Kidney tubule cell (primary cell): ENCODE results near the gene SLC6A17.
A peak's percentile ranks its signal among the peaks of the same experiment; 100 is the strongest.

Experiments used
- DNase-seq: peaks from one replicate; pipeline ENCODE4 v3.0.0-alpha.2; 2018; ENCODE audit warnings: low spot score

SLC6A17 gene

DNA sequence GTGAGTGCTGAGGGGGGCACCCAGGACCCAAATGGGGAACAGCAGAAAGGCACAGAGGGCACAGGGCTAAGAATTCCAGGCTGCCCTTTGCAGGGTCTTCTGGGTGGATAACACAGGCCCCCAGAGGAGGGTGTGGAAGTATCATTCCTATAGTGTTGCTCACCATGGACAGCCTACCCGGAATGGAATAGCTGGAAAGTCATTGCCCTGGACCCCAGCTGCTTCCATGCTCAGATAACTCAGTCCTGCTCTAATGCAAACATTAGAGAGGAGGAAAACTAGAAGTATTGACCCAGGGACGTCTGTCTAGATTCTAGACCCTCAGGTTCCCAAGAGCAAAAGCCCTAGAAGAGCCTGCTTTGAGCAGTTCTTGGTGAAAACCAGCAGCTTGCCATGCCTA is 24.7 kb downstream of the SLC6A17 start:
- DNase-seq, result no peak

DNA sequence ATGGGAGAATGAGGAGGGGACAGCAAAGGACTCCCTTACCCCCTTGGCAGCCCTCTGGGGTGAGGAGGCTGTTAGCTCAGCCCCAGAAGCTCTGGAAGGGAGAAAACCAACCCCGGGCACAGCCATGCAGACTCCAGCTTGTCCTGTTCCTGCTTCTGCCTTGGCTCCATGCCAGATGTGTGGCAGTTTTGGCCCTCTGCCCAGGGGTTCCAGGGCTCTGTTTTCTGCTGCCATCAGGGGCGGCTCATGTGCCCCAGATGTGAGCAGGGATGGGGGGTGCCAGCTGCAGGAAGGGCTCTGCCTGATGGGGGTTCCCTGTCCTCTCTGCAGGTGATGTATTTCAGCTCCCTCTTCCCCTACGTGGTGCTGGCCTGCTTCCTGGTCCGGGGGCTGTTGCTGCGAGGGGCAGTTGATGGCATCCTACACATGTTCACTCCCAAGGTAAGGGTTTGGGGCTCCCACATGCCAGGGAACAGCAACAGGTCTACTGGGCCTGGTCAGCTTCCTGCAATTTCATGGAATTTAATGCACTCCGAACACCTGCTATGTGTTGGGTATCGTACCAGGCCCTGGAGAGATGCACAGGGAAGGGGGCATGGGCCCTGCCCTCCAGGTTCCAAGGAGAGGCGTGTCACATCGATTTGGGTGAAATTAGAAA is 26.1 kb downstream of the SLC6A17 start:
- peak; percentile 28 for DNase-seq

DNA sequence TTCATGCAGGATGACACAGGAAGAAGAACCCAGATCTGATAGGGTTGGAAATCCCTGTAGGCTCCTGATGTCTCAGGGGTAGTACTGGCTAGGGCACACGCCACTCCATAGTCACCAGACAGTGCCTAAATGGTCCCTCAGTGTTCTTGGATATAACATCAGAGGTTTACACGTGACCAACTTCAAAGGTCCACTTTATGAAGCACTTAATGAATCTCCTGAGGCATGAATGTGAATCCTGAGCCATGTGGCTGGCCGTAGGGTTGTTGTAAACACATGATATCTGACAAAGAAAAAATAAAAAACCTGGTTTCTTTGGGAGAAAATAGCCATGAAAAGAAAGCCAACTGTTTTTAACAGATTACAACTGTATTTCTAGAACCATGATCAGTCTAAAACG is 27.5 kb downstream of the SLC6A17 start:
- DNase-seq, result no peak

DNA sequence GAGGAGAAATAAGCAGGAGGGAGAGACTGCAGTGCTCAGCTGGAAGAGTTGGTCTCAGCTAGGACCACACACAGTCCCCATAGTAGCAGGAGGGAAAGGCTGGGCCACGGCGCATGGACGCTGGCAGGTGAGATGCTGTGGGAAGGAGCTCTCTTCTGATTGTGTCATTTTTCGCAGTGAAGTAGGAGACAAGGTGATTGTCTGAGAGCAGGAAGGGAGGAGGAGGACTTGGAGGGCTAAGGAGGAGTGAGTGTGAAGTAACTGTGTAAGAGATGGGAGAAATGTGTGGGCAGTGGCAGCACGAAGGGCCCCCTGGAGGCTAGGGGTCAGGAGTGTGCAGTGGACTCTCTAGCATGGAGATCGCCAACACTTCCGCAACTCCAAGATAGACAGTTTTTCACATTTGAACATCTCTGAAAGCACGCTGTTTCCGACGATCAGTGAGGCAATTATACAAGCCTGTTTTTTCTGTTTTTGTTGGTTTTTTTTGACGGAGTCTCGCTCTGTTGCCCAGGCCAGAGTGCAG is 33.4 kb downstream of the SLC6A17 start:
- no peak for DNase-seq

DNA sequence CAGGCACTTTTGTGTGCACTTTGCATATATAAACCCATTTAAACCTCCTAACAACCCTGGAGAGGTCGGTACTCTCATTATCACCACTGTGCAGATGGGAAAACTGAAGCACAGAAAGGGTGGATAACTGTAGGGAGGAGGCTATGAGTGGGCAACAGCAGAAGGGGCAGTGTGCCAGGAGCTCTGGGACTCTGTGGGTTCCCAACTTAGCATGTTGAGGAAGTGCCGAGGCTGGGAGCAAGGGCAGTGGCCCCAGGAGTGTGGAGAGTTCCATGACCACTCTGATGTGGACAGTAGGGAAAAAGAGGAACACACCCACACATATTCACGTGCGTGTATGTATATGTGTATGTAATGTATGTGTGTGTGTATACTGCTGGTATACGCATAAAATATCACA is 34.2 kb downstream of the SLC6A17 start:
- DNase-seq, result no peak

DNA sequence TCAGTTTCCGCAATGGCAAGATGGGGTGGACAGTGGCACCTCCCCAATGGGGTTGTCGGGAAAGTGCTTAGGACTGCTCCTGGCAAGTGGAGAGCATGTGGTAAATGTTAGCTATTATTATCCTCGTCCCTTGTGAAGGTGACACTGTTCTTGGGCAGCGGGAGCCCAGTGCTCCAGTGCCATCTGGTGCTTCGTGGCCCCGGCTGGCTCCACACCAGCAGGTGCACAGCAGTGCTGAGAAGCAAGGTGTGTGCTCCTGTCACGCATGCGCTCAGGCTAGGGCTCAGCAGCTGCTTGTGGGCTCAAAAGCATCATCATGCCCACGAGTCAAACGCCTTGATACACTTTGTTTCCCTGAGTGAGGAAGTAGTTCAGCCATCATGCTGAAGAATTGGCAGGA is 34.9 kb downstream of the SLC6A17 start:
- no peak for DNase-seq

DNA sequence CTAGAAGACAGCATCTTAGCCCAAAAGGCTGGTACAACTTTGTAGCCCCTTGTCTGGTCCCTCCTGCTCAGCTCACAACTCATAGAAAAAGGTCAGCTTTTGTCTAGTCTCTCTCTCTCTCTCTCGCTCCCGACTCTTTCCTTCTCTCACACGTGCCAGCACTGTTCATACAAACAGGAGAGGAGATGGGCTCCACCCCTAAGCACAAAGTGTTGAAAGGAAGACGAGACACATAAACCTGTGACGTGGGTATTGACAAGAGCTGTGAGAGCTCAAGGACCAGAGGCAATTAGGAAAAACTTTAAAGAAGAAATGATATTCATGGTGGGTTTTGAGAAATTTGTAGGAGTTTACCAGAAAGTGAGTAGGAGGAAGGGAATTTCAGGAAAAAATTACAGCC is 36.3 kb downstream of the SLC6A17 start:
- no peak for DNase-seq

DNA sequence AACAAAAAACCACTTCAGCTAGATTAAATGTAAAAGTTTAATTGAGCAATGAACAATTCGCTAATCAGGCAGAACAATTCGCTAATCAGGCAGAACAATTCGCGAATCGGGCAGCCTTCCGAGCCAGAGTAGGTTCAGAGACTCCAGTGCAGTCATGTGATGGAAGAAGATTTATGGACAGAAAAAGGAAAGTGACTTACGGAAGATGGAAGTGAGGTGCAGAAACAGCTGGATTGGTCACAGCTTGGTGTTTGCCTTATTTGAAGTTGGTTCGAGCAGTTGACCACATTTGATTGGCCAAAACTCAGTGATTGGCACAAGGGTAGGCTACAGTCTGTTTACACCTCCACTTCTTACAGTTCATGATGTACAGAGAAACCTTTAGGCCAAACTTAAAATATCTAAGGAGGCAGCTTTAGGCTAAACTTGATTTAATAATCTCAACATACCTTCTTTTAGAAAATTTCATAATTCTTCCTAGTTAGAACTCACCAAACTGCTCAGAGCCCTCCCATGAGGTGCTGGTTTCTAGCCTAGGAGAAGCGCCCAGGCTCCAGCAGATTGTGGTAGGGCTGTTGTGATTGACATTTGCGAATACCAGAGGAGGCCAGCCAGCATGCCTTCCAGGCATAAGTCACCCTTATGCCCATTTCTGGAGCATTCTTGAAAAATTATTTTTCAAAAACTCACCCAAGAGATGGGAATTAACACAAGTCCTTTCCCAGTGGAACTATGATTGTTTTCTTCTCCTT is 37.0 kb downstream of the SLC6A17 start:
- no peak for DNase-seq

DNA sequence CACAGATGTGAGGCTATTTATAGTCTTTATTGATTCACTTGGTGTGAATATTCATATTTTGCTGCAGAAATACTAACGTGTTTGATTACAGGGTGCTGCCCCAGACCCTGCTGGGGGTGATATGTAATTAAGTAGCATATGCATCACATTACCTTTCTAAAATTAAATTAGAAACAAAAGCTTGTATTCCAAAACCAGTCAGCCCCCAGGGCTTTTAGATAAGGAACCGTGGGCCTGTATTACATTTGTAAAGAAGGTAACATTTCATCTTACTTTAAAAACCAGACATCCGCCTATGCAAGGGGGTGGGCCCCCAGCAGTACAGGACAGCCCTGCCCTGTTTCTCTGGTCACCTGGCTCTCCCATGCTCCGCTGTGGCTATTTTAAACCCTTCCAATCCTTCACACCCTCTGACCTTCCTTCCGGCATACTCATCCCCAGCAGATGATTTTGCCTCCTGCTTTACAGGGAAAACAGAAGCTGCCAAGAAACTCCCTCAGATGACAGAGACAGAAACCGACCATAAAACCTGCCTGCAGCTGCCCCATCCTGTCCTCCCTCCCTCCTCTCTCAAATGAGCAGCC is 37.8 kb downstream of the SLC6A17 start:
- DNase-seq, result no peak

DNA sequence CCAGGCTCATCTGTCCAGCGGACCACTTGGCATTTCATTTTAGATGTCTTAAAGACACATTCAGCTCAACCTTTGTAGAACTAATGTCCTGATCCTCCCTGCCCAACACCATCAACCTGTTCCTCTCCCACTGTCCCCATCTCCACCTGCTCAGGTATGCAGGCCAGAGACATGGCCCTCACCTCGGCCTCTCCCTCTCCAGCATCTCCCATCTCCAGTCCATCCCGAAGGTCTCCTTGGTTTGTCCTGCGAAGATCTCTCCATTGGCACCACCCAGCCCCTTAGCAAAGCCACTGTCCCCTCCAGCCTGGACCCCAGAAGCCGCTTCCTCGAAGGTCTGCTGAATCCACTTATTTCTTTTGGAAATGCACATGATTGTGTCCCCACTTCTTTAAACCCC is 38.9 kb downstream of the SLC6A17 start:
- no peak for DNase-seq

DNA sequence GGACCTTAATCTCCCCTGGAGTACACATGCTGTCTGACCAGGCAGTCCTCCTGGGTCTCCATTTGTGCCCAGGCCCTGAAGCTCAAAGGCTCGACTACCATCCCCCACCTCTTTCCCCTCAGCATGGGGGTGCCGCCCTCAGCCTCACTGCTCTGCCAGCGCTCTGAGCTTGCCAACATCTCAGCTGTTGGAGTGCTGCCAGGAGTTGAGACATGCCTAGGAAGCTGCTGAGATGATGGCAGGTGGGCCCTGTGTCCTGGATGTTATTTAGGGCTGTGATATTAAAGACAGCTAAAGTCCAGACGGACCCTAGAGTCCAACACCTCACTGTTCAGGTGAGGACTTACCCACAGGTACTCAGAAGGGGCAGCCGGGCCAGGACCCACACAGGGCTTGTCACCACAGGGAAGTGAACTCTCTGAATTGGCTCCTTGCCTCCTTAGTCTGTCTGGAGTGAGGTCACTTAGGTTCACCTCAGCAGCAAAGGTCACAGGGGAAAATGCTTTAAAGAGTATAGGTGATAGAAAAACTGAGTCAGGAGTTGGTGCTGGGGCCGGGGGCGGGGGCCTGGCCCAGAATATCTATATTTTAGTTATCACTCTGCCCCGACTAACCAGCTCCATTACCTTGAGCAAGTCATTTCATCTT is 40.1 kb downstream of the SLC6A17 start:
- peak; percentile 30 for DNase-seq

DNA sequence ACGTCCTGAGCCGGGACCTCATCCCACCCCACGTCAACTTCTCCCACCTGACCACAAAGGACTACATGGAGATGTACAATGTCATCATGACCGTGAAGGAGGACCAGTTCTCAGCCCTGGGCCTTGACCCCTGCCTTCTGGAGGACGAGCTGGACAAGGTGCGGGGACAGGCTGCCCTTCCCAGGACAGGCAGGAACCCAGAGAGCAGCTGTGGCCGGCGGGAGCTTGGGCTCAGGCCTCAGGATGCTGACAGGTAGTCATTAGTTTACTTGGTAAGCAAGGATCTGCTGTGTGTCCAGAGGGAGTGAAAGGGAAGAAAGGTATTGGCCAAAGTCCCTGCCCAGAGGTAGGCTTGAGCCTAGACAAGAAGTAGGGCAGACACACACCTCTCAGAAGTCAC is 42.2 kb downstream of the SLC6A17 start:
- DNase-seq, result no peak

DNA sequence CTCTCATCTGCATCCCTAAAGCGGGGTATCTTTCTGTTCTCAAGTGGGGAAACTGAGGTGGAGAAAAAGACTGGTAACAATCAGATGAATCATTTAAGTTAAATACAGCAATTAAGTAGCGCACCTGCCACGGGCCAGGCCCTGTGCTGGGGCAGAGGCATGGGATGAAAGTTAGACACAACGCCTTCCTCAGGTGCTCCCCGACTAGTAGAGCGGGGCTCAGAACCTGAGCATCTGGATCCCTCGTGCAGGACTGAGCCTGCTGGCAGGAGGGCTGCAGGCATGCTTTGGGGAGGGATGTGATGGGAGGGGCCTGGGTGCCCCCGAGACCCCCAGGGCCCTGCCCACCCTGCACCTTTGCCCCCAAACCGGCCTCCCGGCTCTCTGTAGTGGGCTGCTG is 44.9 kb downstream of the SLC6A17 start:
- no peak for DNase-seq

DNA sequence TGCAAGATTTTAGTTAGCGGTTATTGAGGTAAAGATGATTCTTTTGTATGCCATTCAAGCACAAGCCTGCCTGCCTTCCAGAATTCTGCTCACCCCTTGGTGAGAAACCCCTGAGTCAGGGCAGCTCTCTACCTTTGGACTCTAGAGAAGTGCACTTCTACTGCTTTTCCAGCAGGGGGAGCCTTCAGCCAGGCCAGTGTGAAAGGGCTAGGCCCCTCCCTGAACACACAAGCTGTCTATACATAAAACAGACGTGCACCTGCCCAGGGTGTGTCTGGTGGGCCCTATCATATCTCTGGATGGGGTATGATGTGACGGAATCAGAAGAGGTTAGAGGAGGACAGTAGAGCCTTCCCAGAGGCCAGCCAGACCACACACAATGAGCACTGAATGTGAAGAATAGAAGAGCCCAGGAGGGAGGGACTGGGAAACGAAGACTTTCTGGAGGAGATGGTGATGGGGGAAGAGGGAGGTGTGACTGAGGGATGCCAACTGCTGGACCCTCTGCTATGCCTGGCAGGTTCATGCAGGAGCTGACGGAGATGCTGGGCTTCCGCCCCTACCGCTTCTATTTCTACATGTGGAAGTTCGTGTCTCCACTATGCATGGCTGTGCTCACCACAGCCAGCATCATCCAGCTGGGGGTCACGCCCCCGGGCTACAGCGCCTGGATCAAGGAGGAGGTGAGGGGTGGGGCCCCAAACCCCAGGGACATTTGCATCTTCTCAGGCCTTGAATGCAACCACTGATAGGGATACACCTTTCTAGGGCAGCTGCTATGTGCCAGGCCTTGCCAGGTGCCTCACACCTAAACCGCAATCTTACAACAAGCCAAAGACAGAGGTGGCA is 46.8 kb downstream of the SLC6A17 start:
- peak; percentile 62 for DNase-seq

DNA sequence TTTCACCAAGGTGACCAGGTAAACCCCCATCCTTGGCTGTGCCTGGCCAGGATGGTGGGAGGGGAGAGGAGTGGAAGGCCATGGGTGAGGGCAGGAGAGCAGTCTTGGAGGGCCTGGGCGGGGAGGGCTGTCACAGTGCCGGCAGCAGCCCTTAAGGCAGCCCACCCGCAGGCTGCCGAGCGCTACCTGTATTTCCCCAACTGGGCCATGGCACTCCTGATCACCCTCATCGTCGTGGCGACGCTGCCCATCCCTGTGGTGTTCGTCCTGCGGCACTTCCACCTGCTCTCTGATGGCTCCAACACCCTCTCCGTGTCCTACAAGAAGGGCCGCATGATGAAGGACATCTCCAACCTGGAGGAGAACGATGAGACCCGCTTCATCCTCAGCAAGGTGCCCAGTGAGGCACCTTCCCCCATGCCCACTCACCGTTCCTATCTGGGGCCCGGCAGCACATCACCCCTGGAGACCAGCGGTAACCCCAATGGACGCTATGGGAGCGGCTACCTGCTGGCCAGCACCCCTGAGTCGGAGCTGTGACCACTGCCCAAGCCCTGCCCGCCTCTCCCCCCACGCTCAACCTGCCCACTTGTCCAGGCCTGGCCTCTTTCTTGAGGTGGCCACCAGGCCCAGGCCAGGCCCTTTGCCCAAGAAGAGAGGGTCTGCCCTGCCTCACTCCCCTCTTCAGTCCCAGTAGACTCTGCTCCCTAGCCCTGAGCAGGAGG is 47.8 kb downstream of the SLC6A17 start:
- no peak for DNase-seq

DNA sequence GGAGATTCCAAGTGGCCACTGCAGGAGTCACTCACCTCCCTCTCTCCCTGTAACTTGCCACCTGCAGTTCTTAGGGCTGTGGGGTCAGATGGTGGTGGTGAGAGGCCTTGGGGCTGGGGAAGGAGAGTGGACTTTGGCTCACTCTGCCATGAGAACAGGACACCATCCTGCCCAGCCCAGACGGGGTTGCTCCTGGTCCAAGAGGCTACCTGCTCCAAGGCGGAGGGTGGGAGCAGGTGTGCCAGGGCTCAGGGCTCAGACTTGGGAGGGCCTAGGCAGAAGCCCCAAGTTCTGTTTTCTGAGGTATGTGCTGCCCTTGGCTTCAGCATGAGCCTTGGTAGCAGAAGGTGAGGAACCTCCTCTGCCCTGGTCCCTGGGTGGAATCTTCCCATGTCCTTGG is 48.5 kb downstream of the SLC6A17 start:
- DNase-seq, result no peak

DNA sequence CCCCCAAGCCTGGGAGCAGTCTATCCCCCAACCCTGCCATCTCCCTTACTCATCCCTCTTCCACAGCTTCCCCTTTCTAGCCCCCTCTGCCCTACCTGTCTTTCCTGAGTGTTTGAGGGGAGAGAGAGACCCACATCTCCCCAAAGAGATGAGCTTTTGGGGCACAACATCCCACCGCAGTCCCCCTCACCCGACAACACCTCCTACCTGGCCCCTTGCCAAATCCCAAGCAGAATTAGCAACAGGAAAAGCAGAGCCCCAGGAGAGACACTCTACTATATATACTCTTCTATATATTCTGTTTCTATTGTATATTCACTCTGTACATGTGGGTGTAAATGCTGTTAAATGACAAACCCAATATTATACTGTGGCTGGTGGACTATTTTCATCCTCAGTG is 49.9 kb downstream of the SLC6A17 start:
- no peak for DNase-seq

DNA sequence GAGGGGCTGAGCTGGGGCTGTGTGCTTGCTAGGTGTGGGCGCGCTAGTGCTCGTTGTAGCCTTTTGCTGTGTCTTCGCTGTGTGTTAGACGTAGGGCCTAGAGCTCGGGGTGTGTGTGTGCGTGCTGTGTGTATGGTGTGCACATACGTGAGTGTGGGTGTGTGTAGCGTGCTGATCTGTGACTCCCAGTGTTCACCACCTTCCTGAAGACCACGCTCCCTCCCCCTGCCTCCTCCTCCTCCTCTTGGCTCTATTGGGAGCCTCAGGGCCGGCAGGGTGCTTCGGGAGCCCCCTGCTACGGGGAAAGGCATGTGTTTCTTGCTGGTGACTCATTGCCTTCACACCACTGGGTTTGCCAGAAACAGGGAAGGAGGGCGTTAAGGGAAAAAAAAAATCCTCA is 50.4 kb downstream of the SLC6A17 start:
- DNase-seq, result peak; percentile 9

DNA sequence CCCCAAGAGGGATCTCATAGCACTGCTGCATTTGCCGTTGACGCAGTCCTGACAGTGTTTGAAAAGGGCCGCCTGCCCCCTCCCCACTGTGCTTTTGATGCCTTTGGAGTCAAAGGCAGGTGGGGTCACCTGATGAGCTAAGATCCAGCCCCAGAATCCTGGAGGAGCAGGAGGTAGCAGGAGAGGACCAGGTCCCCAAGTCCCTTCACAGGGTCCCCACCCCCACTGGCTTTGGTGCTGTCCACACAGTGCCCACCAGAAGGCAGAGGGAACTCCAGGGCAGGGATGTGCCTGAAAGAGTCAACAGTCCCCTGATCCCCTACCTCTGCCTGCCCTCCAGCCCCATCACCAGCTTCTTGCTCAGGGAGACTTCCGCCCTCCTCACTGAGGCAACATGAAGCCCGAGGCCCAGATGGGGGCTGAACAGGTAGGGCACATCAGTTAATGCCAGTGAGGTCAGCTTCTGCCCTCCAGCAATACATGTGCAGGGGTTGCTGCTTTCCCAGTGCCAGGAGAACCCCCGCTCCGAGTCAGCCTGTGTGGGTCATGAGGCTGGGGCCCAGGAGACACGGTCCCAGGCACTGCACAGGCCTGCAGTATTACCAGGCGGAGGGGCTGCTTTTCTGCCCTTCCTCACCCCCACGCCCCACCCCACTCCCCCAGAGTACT is 51.0 kb downstream of the SLC6A17 start:
- DNase-seq, result no peak

DNA sequence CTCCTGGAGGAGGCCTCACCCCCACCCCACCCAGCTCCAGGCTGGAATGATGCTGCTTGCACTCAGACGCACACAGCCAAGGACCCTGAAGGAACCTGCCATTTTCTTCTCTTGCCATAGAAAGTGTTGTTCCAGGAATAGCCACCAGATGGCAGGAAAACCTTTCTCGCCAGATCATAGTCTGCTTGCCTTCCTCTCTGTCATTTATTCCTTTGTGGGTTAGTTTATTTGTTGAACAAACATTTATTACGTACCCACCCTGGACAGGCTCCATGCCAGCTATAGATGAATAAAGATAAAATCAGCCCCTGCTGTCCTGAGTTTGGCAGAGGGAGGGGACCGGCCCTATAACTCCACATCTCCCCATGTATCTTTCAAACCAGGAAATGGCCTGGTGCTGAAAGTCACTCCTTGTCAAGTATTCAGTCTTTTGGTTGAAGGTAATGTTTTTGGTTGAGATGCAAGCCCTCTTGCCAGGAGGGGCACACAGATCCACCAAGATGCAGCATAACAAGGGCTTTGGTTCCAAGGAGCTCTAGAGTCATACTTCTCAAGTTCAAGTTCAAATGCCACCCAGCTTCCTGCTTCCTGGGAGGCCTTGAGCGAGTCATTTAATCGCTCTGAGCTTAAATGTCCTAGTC is 52.8 kb downstream of the SLC6A17 start:
- peak; percentile 77 for DNase-seq
